AG09309 (cell line): ENCODE results near the gene CDH4.

Experiments used
- DNase-seq: peaks from one replicate; pipeline ENCODE4 v3.0.0-alpha.2; 2010; ENCODE audit warnings: low read depth
- H3K4me3 ChIP-seq: 2 replicates; pipeline ENCODE4 v1.5.1; 2011; ENCODE audit warnings: mild to moderate bottlenecking, low read depth, low read length, moderate library complexity; ENCODE audit not compliant: control insufficient read depth
- TF ChIP-seq, protein P1 (sequence below): IDR thresholded peaks from 2 replicates; pipeline ENCODE4 v1.5.1; 2011; ENCODE audit warnings: mild to moderate bottlenecking, low read depth, low read length, inconsistent platforms; ENCODE audit not compliant: insufficient read depth, control insufficient read depth; ENCODE audit errors: missing control alignments

Gene CDH4

GRCh38 chr20:61287583-61288275, 35.7 kb downstream of the CDH4 start:
- TF ChIP-seq, protein P1, sequence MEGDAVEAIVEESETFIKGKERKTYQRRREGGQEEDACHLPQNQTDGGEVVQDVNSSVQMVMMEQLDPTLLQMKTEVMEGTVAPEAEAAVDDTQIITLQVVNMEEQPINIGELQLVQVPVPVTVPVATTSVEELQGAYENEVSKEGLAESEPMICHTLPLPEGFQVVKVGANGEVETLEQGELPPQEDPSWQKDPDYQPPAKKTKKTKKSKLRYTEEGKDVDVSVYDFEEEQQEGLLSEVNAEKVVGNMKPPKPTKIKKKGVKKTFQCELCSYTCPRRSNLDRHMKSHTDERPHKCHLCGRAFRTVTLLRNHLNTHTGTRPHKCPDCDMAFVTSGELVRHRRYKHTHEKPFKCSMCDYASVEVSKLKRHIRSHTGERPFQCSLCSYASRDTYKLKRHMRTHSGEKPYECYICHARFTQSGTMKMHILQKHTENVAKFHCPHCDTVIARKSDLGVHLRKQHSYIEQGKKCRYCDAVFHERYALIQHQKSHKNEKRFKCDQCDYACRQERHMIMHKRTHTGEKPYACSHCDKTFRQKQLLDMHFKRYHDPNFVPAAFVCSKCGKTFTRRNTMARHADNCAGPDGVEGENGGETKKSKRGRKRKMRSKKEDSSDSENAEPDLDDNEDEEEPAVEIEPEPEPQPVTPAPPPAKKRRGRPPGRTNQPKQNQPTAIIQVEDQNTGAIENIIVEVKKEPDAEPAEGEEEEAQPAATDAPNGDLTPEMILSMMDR, result no peak
- H3K4me3 ChIP-seq, result no peak overlapping the region
- DNase-seq, result no peak

DNA sequence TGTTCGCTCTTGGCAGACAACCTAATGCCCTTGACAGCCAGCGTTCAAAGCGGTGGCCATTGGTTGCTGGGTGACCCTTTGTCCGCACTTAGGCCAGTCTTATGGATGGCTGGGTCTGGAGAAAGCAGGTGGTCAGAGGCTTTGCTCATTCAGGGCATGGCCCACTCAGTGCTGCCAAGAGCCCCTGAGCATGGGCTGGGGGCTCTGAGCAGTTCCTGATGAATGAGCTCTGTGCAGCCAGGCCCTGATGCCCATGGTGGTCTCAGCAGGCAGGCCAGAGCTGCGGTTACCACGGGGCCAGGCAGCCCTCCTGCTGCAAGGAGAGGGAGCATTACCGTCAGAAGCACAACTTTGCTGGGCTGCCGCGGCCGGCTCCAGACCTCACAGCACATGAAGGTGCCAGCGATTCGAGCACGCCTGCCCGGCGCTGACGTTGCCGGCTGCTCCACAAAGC, 36.3 kb downstream of the CDH4 start:
- H3K4me3 ChIP-seq, result no peak overlapping the region
- TF ChIP-seq, protein P1, result no peak
- no peak for DNase-seq

DNA sequence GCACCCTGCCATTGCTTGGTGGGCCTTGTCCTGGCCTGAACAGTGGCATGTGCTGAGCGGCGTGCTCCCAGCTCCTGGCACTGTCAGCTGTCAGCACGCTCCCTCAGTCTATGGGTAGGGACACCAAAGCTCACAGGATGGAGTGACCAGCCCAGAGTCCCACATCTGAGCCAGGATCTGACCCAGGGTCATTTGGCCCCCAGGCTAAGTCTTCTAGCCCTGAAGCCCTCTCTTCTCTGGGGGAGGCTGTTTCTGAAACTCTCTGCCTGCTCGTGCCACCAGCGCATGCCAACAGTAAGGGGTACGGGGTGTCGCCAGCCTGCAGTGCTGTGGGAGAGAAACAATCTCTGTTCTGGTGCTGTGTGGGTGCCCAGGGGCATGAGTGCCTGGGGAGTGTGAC, 37.1 kb downstream of the CDH4 start:
- no peak overlapping the region for H3K4me3 ChIP-seq
- DNase-seq, result no peak
- TF ChIP-seq, protein P1, result no peak

DNA sequence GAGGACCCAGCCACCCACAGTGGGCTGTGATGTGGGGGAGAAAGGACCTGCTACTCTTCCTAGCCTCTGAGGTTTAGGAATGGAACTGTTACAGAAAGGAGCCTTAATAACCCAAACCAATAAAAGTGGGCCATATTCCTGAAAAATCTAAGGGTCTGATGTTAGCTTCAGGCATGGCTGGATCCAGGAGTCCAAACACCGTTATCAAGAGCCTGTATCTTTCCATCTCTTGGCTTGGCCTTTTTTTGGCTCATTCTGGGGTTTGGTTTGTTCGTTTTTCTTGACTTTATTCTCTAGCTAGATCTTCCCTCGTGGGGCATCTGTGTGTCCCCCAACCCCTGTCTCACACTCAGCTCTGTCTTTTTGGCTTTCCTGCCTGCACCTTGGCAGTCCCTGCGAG, 38.7 kb downstream of the CDH4 start:
- TF ChIP-seq, protein P1, result no peak

DNA sequence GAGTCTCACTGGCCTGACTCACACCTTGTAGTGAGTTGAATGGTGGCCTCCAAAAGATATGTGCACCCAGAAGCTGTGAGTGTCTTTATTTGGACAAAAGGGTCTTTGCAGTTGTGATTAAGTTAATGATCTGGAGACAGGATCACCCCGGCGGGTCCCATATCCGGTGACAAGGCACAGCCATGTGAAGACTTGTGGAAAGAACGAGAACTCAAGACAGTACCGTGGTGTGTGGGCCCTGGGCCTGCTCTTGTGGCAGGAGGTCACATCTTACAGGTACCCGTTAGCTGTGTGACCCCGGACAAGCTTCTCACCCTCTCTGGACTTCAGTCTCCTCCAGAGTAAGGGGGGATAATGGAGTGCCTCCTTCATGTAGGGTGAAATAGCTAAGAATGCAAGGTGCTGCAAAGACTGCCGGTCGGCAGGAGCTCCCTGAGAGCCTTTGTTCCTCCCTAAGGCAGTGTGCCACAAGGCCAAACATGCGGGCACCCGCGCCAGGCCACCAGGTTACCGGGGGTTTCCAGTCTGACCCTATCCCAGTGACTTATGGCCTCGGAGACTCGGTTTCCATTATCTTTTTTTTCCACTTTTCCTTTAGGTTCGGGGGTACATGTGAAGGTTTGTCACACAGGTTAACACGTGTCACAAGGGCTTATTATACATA, 39.2 kb downstream of the CDH4 start:
- no peak for DNase-seq
- H3K4me3 ChIP-seq, result no peak overlapping the region
- TF ChIP-seq, protein P1, result no peak

More for the DNA sequence above, 38.7 kb downstream of the CDH4 start:
- no peak overlapping the region for H3K4me3 ChIP-seq
- no peak for DNase-seq

- TF ChIP-seq, protein P1, result no peak
- no peak for DNase-seq
- H3K4me3 ChIP-seq, result no peak overlapping the region
Observed at GRCh38 chr20:61292391-61292790, 40.3 kb downstream of the CDH4 start.
